Liver (tissue), 9 donors: ENCODE results near the gene PIGK. TPM values are rescaled to one million over a fixed set of nuclear protein-coding genes. Genes with fewer than 3 reads are reported as not detected.

Source experiments
- DNase-seq: peaks from one replicate; pipeline ENCODE4 v3.0.0-alpha.2; 2017; ENCODE audit warnings: low spot score
- H3K27ac ChIP-seq, 2 donors: one replicate each; pipeline ENCODE4 v1.7.0; 2013; ENCODE audit warnings: inconsistent platforms in 2 of 2, low read length in 2 of 2, control low read depth in 1 of 2, low read depth in 1 of 2, mild to moderate bottlenecking in 1 of 2
- H3K27me3 ChIP-seq, 4 donors: one replicate each; pipeline versions ENCODE4 v1.6.1 to v1.7.0; 2013; ENCODE audit warnings: low read length in 3 of 4, inconsistent platforms in 1 of 4, mild to moderate bottlenecking in 1 of 4, moderate library complexity in 1 of 4; ENCODE audit not compliant: control insufficient read depth in 4 of 4, insufficient read depth in 4 of 4
- H3K36me3 ChIP-seq, 4 donors: one replicate each; pipeline versions ENCODE4 v1.6.1 to v1.7.0; 2013; ENCODE audit warnings: low read length in 3 of 4, mild to moderate bottlenecking in 3 of 4, low read depth in 1 of 4, moderate library complexity in 1 of 4; ENCODE audit not compliant: control insufficient read depth in 4 of 4, insufficient read depth in 3 of 4
- H3K4me1 ChIP-seq, 4 donors: one replicate each; pipeline versions ENCODE4 v1.6.1 to v1.7.0; 2013; ENCODE audit warnings: low read length in 3 of 4, mild to moderate bottlenecking in 3 of 4, moderate library complexity in 1 of 4; ENCODE audit not compliant: control insufficient read depth in 4 of 4, insufficient read depth in 4 of 4
- H3K4me3 ChIP-seq, 3 donors: one replicate each; pipeline versions ENCODE4 v1.6.1 to v1.7.0; 2013; ENCODE audit warnings: low read length in 3 of 3, control low read depth in 1 of 3, low read depth in 1 of 3, mild to moderate bottlenecking in 1 of 3
- H3K9ac ChIP-seq, 2 donors: one replicate each; pipeline ENCODE4 v1.7.0; 2013; ENCODE audit warnings: low read length in 2 of 2, mild to moderate bottlenecking in 2 of 2, moderate library complexity in 2 of 2, control low read depth in 1 of 2, low read depth in 1 of 2
- H3K9me3 ChIP-seq, 4 donors: one replicate each; pipeline versions ENCODE4 v1.6.1 to v1.7.0; 2013; ENCODE audit warnings: low read length in 3 of 4; ENCODE audit not compliant: control insufficient read depth in 4 of 4
- ATF3 ChIP-seq: IDR thresholded peaks from 2 replicates; pipeline ENCODE4 v1.6.1; 2016; ENCODE audit warnings: antibody characterized with exemption
- CTCF ChIP-seq: fragments of 150-350 bp; IDR thresholded peaks from 2 replicates; pipeline ENCODE4 v1.5.1; 2017; ENCODE audit warnings: improper control_type of control experiment, low read depth, low read length; ENCODE audit not compliant: missing input control
- EGR1 ChIP-seq, 2 donors: IDR thresholded peaks; 2 replicates each; pipeline ENCODE4 v1.6.1; 2016 to 2018; ENCODE audit warnings: antibody characterized with exemption in 2 of 2, low read depth in 2 of 2
- FOXA2 ChIP-seq: IDR thresholded peaks from 2 replicates; pipeline ENCODE4 v1.6.1; 2016; ENCODE audit warnings: antibody characterized with exemption
- GABPA ChIP-seq, 2 donors: IDR thresholded peaks in 1 of 2; conservative IDR thresholded peaks in 1 of 2; 2 replicates each; pipeline ENCODE4 v1.6.1; 2016; ENCODE audit warnings: antibody characterized with exemption in 2 of 2, mild to moderate bottlenecking in 1 of 2, moderate library complexity in 1 of 2
- HNF4A ChIP-seq, 2 donors: conservative IDR thresholded peaks; 2 replicates each; pipeline ENCODE4 v1.6.1; 2016; ENCODE audit warnings: antibody characterized with exemption in 2 of 2, mild to moderate bottlenecking in 2 of 2
- JUND ChIP-seq, 2 donors: IDR thresholded peaks; 2 replicates each; pipeline ENCODE4 v1.6.1; 2016; ENCODE audit warnings: antibody characterized with exemption in 2 of 2
- NR2F2 ChIP-seq: IDR thresholded peaks from 2 replicates; pipeline ENCODE4 v1.6.1; 2016; ENCODE audit warnings: antibody characterized with exemption
- REST ChIP-seq: IDR thresholded peaks from 2 replicates; pipeline ENCODE4 v1.6.1; 2016; ENCODE audit warnings: antibody characterized with exemption, mild to moderate bottlenecking
- SP1 ChIP-seq: IDR thresholded peaks from 2 replicates; pipeline ENCODE4 v1.6.1; 2018; ENCODE audit warnings: antibody characterized with exemption, mild to moderate bottlenecking
- TAF1 ChIP-seq: conservative IDR thresholded peaks from 2 replicates; pipeline ENCODE4 v1.6.1; 2016; ENCODE audit warnings: antibody characterized with exemption, mild to moderate bottlenecking
- YY1 ChIP-seq: IDR thresholded peaks from 2 replicates; pipeline ENCODE4 v1.6.1; 2016; ENCODE audit warnings: antibody characterized with exemption, mild to moderate bottlenecking
- ZBTB33 ChIP-seq: IDR thresholded peaks from 2 replicates; pipeline ENCODE4 v1.6.1; 2016; ENCODE audit warnings: antibody characterized with exemption
- WGBS: extraction: QIAGEN DNeasy Blood & Tissue Kit; methylation state at CpG from one replicate; pipeline ENCODE4 v1.1.7; 2013; 5-methylcytosine and 5-hydroxymethylcytosine counted together
- polyA plus RNA-seq, 2 donors: library from polyadenylated mRNA; stranded (reverse) in 1 of 2; unstranded in 1 of 2; fragments of 200-250 nt in 1 of 2; fragments of >200 nt in 1 of 2; fragmentation: Nextera tagmentation in 1 of 2; extraction: Ambion mirVana in 1 of 2; gene quantifications; one replicate each; pipeline versions ENCODE4 v1.2.1 to v1.2.3, GENCODE V29; 2013 to 2015
- total RNA-seq, 2 donors: library from RNA; depleted of rRNA; stranded (reverse); fragments of >200 nt; gene quantifications; one replicate each; pipeline ENCODE4 v1.2.3, GENCODE V29; 2014
- donor health status: healthy.
- donor health status: healthy.
- donor health status: healthy.
- donor health status: healthy.
- donor health status: healthy.

The PIGK gene
- total and polyA plus RNA-seq, 4 donors: 10.8 to 15.6 (median 14.4) TPM

GRCh38 chr1:77084457-77084856 is 134.8 kb downstream of the PIGK start:
- no peaks in the 10 kb centered on the region for H3K9me3 ChIP-seq
- H3K27ac ChIP-seq: no peak overlapping the region
- no peak for DNase-seq
- no peak overlapping the region for H3K4me3 ChIP-seq
- H3K27me3 ChIP-seq: no peaks in the 10 kb centered on the region
- peaks cover 0 to 7% (median 3%) of the 10 kb centered on the region in 4 donors for H3K4me1 ChIP-seq
- no peak overlapping the region for H3K9ac ChIP-seq
- TF ChIP-seq ATF3: no peak
- TF ChIP-seq REST: no peak
- TF ChIP-seq ZBTB33: no peak
- TF ChIP-seq TAF1: no peak
- no peak for TF ChIP-seq JUND (IDR thresholded peaks at IDR 0.05)
- no peak for TF ChIP-seq CTCF
- no peak for TF ChIP-seq FOXA2
- H3K36me3 ChIP-seq: peaks cover 0 to 2% (median 0%) of the 10 kb centered on the region in 4 donors
- WGBS: 76% methylated on average over 2 of the region's 2 CpGs

- Histone ChIP-seq H3K27me3 (no peaks in the 10 kb centered on the region), H3K4me3 (no peak overlapping the region), H3K4me1 (peaks cover 0 to 7% (median 3%) of the 10 kb centered on the region in 4 donors), H3K36me3 (no peaks in the 10 kb centered on the region), H3K9me3 (no peaks in the 10 kb centered on the region), H3K9ac (no peak overlapping the region), H3K27ac (no peak overlapping the region)
- no peak for DNase-seq
- 90% methylated on average over 4 of the region's 4 CpGs for WGBS
- no peak for TF ChIP-seq FOXA2
- no peak for TF ChIP-seq SP1
- no peak for TF ChIP-seq EGR1 (IDR thresholded peaks at IDR 0.05; ENCODE audit: low read depth in 2 of 2)
- no peak for TF ChIP-seq YY1
- TF ChIP-seq JUND (IDR thresholded peaks at IDR 0.05): no peak
- no peak for TF ChIP-seq GABPA (IDR thresholded peaks at IDR 0.05 in 1 of 2, conservative IDR thresholded peaks at IDR 0.05 in 1 of 2)
- TF ChIP-seq NR2F2: no peak
- TF ChIP-seq HNF4A (conservative IDR thresholded peaks at IDR 0.05): no peak
- no peak for TF ChIP-seq ZBTB33
Measured at GRCh38 chr1:77081834-77082233, 137.4 kb downstream of the PIGK start.
